ENCODE data around the gene IFNA5. TPM values are rescaled to one million over a fixed set of nuclear protein-coding genes. Genes with fewer than 3 reads are reported as not detected.

The IFNA5 gene
- total and polyA plus RNA-seq, 2 of the 8 experiments (the other 6 are each of a cell fraction or from before 2014, with no cell fraction given) = not detected

DNA sequence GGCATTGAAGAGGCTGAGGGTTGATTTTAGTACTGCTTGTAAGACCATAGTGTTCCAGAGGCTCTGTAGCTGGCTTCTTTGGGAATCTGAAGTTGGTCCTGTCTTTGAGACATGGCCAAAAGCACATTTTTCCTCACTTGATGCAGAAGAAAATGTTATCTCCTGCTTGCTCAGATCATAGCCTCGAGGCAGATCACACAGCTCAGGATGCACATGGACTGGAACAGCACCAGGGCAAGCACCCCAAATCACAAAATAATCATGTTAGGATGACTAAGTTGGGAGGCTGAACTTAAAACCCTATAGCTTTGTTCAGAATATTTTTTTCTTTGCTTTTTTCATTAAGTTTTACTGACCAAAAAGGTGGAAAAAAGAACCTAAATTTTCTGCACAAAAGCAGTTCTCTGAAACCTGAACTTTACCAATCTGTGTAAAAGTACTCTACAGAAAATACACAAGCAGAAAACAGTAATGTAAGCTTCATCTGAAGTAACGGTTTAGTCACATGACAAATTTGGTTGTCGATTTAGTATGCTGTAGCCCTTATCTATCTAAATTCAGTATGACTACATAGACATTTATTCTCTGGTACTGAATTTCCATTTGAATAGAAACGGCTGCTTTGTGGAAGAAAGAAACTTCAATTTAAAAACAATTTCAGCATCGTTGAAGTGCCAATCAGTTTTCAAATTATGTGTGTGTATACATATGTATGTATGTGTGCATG is 26.7 kb upstream of the IFNA5 start (continued):
- TF ChIP-seq YY1 (IDR thresholded peaks at IDR 0.05; ENCODE audit: low read depth, low read length) = no peak
